Neural cell (in vitro differentiated cells): ENCODE data around the gene C16orf86. TPM values are rescaled to one million over a fixed set of nuclear protein-coding genes. Genes with fewer than 3 reads are reported as not detected.

Experiments used
- polyA plus RNA-seq: library from polyadenylated mRNA; depleted of rRNA; stranded (reverse); fragments of >200 nt; gene quantifications from 2 replicates; pipeline ENCODE4 v1.2.3, GENCODE V29; 2014

Gene C16orf86
- polyA plus RNA-seq, 1 donor from 2014 or later: 2.4 TPM

Other genes with a start within 250 kb of the C16orf86 start
- gene HSD11B2, start 235.7 kb upstream of the C16orf86 start, polyA plus RNA-seq: 0.24 and 2.8 TPM in 2 replicates
- gene ATP6V0D1, start 185.7 kb upstream of the C16orf86 start, polyA plus RNA-seq: 188 and 195 TPM in 2 replicates
- gene AGRP, start 183.3 kb upstream of the C16orf86 start, polyA plus RNA-seq: not detected in 2 replicates
- 13.2 and 15.1 TPM in 2 replicates for gene RIPOR1, start 138.0 kb upstream of the C16orf86 start, polyA plus RNA-seq
- gene CTCF, start 104.3 kb upstream of the C16orf86 start, polyA plus RNA-seq: 40.4 and 42.8 TPM in 2 replicates
- 1.8 and 7.1 TPM in 2 replicates for gene CARMIL2, start 21.7 kb upstream of the C16orf86 start, polyA plus RNA-seq
- 98.6 and 108 TPM in 2 replicates for gene ACD, start 6.6 kb upstream of the C16orf86 start, polyA plus RNA-seq
- gene PARD6A, start 5.9 kb upstream of the C16orf86 start, polyA plus RNA-seq: 34.2 and 34.8 TPM in 2 replicates
- gene ENKD1, start 64 bp upstream of the C16orf86 start, polyA plus RNA-seq: 29.9 and 36.6 TPM in 2 replicates
- gene GFOD2, start 52.5 kb downstream of the C16orf86 start, polyA plus RNA-seq: 88.4 and 106 TPM in 2 replicates
- gene RANBP10, start 139.7 kb downstream of the C16orf86 start, polyA plus RNA-seq: 10.9 and 15.4 TPM in 2 replicates
- gene TSNAXIP1, start 140.1 kb downstream of the C16orf86 start, polyA plus RNA-seq: 24.2 and 31.0 TPM in 2 replicates
- gene THAP11, start 175.5 kb downstream of the C16orf86 start, polyA plus RNA-seq: 42.6 and 50.7 TPM in 2 replicates
- gene NUTF2, start 180.1 kb downstream of the C16orf86 start, polyA plus RNA-seq: 98.6 and 144 TPM in 2 replicates
- 104 and 135 TPM in 2 replicates for gene CENPT, start 180.9 kb downstream of the C16orf86 start, polyA plus RNA-seq
- gene EDC4, start 206.2 kb downstream of the C16orf86 start, polyA plus RNA-seq: 66.0 and 81.7 TPM in 2 replicates
- gene NRN1L, start 218.1 kb downstream of the C16orf86 start, polyA plus RNA-seq: 2.2 TPM in 1 of 2 replicates, not detected in the other
- gene PSKH1, start 226.4 kb downstream of the C16orf86 start, polyA plus RNA-seq: 3.8 and 8.1 TPM in 2 replicates